CD8-positive, alpha-beta memory T cell (primary cell): ENCODE data around the gene PSG6. TPM values are rescaled to one million over a fixed set of nuclear protein-coding genes. Genes with fewer than 3 reads are reported as not detected.
"Not testable (repeated sequence)": the region's sequence is repeated elsewhere in the genome, so short reads cannot be mapped to it uniquely, and the experiment has no call there.

Experiments used
- CTCF ChIA-PET: fragments of 350-600 bp; sonication (Branson Sonifier 250); formaldehyde crosslinking; loops from one replicate; lab custom pipeline; 2021; ENCODE audit warnings: antibody characterized with exemption; lab: Charles Lee
- POLR2A ChIA-PET: fragments of 350-600 bp; sonication (Branson Sonifier 250); formaldehyde crosslinking; loops from one replicate; lab custom pipeline; 2021; ENCODE audit warnings: antibody characterized with exemption; lab: Charles Lee
- DNase-seq, 5 donors: peaks; one replicate each; pipeline versions ENCODE4 v3.0.0 to v3.0.0-alpha.2; 2020 to 2022; ENCODE audit warnings: mixed read lengths in 1 of 5
- H3K27ac ChIP-seq: one replicate; pipeline ENCODE4 v1.7.0; 2013; ENCODE audit warnings: low read depth, mild to moderate bottlenecking, low read length, moderate library complexity
- H3K27me3 ChIP-seq: 2 replicates; pipeline ENCODE4 v1.7.0; 2013; ENCODE audit warnings: low read length, mild to moderate bottlenecking; ENCODE audit not compliant: insufficient read depth, poor library complexity, severe bottlenecking
- H3K36me3 ChIP-seq: 2 replicates; pipeline ENCODE4 v1.7.0; 2013; ENCODE audit warnings: mild to moderate bottlenecking, low read length, moderate library complexity; ENCODE audit not compliant: insufficient read depth
- H3K4me1 ChIP-seq: 2 replicates; pipeline ENCODE4 v1.7.0; 2013; ENCODE audit warnings: mild to moderate bottlenecking, low read length, moderate library complexity; ENCODE audit not compliant: insufficient read depth
- H3K4me3 ChIP-seq: 2 replicates; pipeline ENCODE4 v1.7.0; 2013; ENCODE audit warnings: mild to moderate bottlenecking, low read length
- H3K9me3 ChIP-seq: 2 replicates; pipeline ENCODE4 v1.7.0; 2013; ENCODE audit warnings: mild to moderate bottlenecking, low read length
- H3K27ac Mint-ChIP-seq, 8 donors: one replicate each; pipeline ENCODE4 v1.8.0; 2020 to 2021; ENCODE audit warnings: mixed read lengths in 8 of 8, mild to moderate bottlenecking in 6 of 8, inconsistent platforms in 3 of 8, moderate library complexity in 3 of 8
- H3K27me3 Mint-ChIP-seq, 2 donors: one replicate each; pipeline ENCODE4 v1.8.0; 2020 to 2021; ENCODE audit warnings: mixed read lengths in 2 of 2, mild to moderate bottlenecking in 1 of 2, moderate library complexity in 1 of 2
- H3K36me3 Mint-ChIP-seq, 3 donors: one replicate each; pipeline ENCODE4 v1.8.0; 2020 to 2021; ENCODE audit warnings: mixed read lengths in 3 of 3, inconsistent platforms in 1 of 3, mild to moderate bottlenecking in 1 of 3
- H3K4me1 Mint-ChIP-seq, 3 donors: one replicate each; pipeline ENCODE4 v1.8.0; 2020 to 2021; ENCODE audit warnings: mixed read lengths in 3 of 3, inconsistent platforms in 1 of 3, mild to moderate bottlenecking in 1 of 3
- H3K4me3 Mint-ChIP-seq, 7 donors: one replicate each; pipeline ENCODE4 v1.8.0; 2020 to 2021; ENCODE audit warnings: mixed read lengths in 7 of 7, mild to moderate bottlenecking in 6 of 7, moderate library complexity in 4 of 7, inconsistent platforms in 2 of 7
- H3K9me3 Mint-ChIP-seq, 5 donors: one replicate each; pipeline ENCODE4 v1.8.0; 2020 to 2022; ENCODE audit warnings: mixed read lengths in 5 of 5, mild to moderate bottlenecking in 3 of 5, moderate library complexity in 2 of 5, inconsistent platforms in 1 of 5
- polyA plus RNA-seq: library from polyadenylated mRNA; unstranded; fragments of 300-500 nt; fragmentation: Illumina TruSeq; gene quantifications from one replicate; pipeline ENCODE4 v1.2.3, GENCODE V29; 2021
- total RNA-seq, 2 experiments: library from RNA; stranded (reverse); gene quantifications; one replicate each; pipeline ENCODE4 v1.2.3, GENCODE V29; 2021

PSG6 gene
- total and polyA plus RNA-seq, 3 experiments from 2014 or later, result not detected

GRCh38 chr19:42857544-42857867 lies 60.2 kb downstream of the PSG6 start:
- Histone ChIP-seq H3K4me3 (no peak overlapping the region), H3K36me3 (no peaks in the 10 kb centered on the region), H3K27me3 (no peaks in the 10 kb centered on the region), H3K27ac (no peak overlapping the region), H3K4me1 (no peaks in the 10 kb centered on the region), H3K9me3 (no peaks in the 10 kb centered on the region)
- POLR2A ChIA-PET, result no interaction called here
- peaks cover 0 to 5% (median 0%) of the 10 kb centered on the region in 5 donors for H3K9me3 Mint-ChIP-seq
- no peaks in the 10 kb centered on the region for H3K4me1 Mint-ChIP-seq
- no peaks in the 10 kb centered on the region for H3K36me3 Mint-ChIP-seq
- peaks cover 1 to 3% of the 10 kb centered on the region in 2 donors for H3K27me3 Mint-ChIP-seq
- H3K27ac Mint-ChIP-seq, result no peak overlapping the region
- CTCF ChIA-PET, result no interaction called here
- no peak overlapping the region for H3K4me3 Mint-ChIP-seq
- DNase-seq, result no peak

GRCh38 chr19:42856866-42857543 lies 60.7 kb downstream of the PSG6 start:
- DNase-seq, H3K9me3 ChIP-seq, H3K36me3 ChIP-seq, H3K9me3 Mint-ChIP-seq, CTCF ChIA-PET, H3K4me1 Mint-ChIP-seq, H3K27ac ChIP-seq, H3K27ac Mint-ChIP-seq, H3K27me3 ChIP-seq, H3K4me3 ChIP-seq, H3K27me3 Mint-ChIP-seq, POLR2A ChIA-PET, H3K36me3 Mint-ChIP-seq, H3K4me1 ChIP-seq, H3K4me3 Mint-ChIP-seq: not testable (repeated sequence)

- H3K27me3 ChIP-seq, H3K36me3 Mint-ChIP-seq, CTCF ChIA-PET, H3K4me1 Mint-ChIP-seq, POLR2A ChIA-PET, H3K4me3 ChIP-seq, H3K36me3 ChIP-seq, DNase-seq, H3K4me1 ChIP-seq, H3K27ac ChIP-seq, H3K27ac Mint-ChIP-seq, H3K9me3 Mint-ChIP-seq, H3K9me3 ChIP-seq, H3K4me3 Mint-ChIP-seq, H3K27me3 Mint-ChIP-seq: not testable (repeated sequence)
Measured at GRCh38 chr19:42854745-42855144, 62.9 kb downstream of the PSG6 start.

- not testable (repeated sequence) for H3K27me3 Mint-ChIP-seq
Measured at GRCh38 chr19:42853231-42853630, 64.5 kb downstream of the PSG6 start.

GRCh38 chr19:42852821-42853220 lies 64.9 kb downstream of the PSG6 start:
- H3K27me3 ChIP-seq, POLR2A ChIA-PET, H3K4me3 Mint-ChIP-seq, H3K27ac ChIP-seq, DNase-seq, H3K36me3 ChIP-seq, H3K27me3 Mint-ChIP-seq, H3K9me3 ChIP-seq, CTCF ChIA-PET, H3K4me1 ChIP-seq, H3K4me3 ChIP-seq, H3K4me1 Mint-ChIP-seq, H3K27ac Mint-ChIP-seq, H3K9me3 Mint-ChIP-seq, H3K36me3 Mint-ChIP-seq: not testable (repeated sequence)

More at GRCh38 chr19:42853231-42853630, 64.5 kb downstream of the PSG6 start:
- H3K4me1 ChIP-seq, H3K9me3 Mint-ChIP-seq, H3K4me3 ChIP-seq, H3K27me3 ChIP-seq, H3K9me3 ChIP-seq, POLR2A ChIA-PET, H3K4me1 Mint-ChIP-seq, DNase-seq, H3K27ac ChIP-seq, H3K36me3 ChIP-seq, H3K36me3 Mint-ChIP-seq, H3K27ac Mint-ChIP-seq, CTCF ChIA-PET, H3K4me3 Mint-ChIP-seq: not testable (repeated sequence)

Other genes with a start within 250 kb of the PSG6 start
- not detected for gene PSG3, start 177.4 kb downstream of the PSG6 start, total RNA-seq
- not detected for gene PSG3, start 177.4 kb downstream of the PSG6 start, polyA plus RNA-seq
- gene PSG8, start 152.2 kb downstream of the PSG6 start, total RNA-seq, result not detected
- not detected for gene PSG8, start 152.2 kb downstream of the PSG6 start, polyA plus RNA-seq
- not detected for gene PSG1, start 38.2 kb downstream of the PSG6 start, total RNA-seq
- gene PSG1, start 38.2 kb downstream of the PSG6 start, polyA plus RNA-seq, result not detected
- not detected for gene PSG7, start 19.3 kb upstream of the PSG6 start, total RNA-seq
- gene PSG7, start 19.3 kb upstream of the PSG6 start, polyA plus RNA-seq, result not detected
- not detected for gene PSG11, start 108.6 kb upstream of the PSG6 start, total RNA-seq
- gene PSG11, start 108.6 kb upstream of the PSG6 start, polyA plus RNA-seq, result not detected
- gene PSG2, start 164.8 kb upstream of the PSG6 start, total RNA-seq, result not detected
- gene PSG2, start 164.8 kb upstream of the PSG6 start, polyA plus RNA-seq, result not detected